Keratinocyte (primary cell): ENCODE data around the gene MAP4K2. TPM values are rescaled to one million over a fixed set of nuclear protein-coding genes. Genes with fewer than 3 reads are reported as not detected.

Experiments
- DNase-seq: peaks from one replicate; pipeline ENCODE4 v3.0.0-alpha.2; 2011; ENCODE audit warnings: low read depth, missing footprints, low spot score
- FAIRE-seq: peaks from 2 replicates; lab custom pipeline; 2011; peaks lifted over from hg19 to GRCh38; lab: Jason Lieb, UNC
- H2AFZ ChIP-seq: 2 replicates; pipeline ENCODE4 v1.6.0; 2012; ENCODE audit warnings: low read length, control low read depth, inconsistent platforms; ENCODE audit not compliant: control insufficient read depth
- H3K27ac ChIP-seq: 2 replicates; pipeline ENCODE4 v1.5.1; 2011; ENCODE audit warnings: low read length; ENCODE audit not compliant: control insufficient read depth, insufficient read depth
- H3K27me3 ChIP-seq: 3 replicates; pipeline ENCODE4 v1.6.0; 2011; ENCODE audit warnings: low read length; ENCODE audit not compliant: control insufficient read depth, insufficient read depth; ENCODE audit errors: extremely low read depth
- H3K36me3 ChIP-seq, 2 experiments: 2 replicates in 1 of 2; 3 replicates in 1 of 2; pipeline ENCODE4 v1.5.1; 2011; ENCODE audit warnings: low read length in 2 of 2, mild to moderate bottlenecking in 1 of 2; ENCODE audit not compliant: control insufficient read depth in 2 of 2, insufficient read depth in 2 of 2; ENCODE audit errors: extremely low read depth in 1 of 2
- H3K4me1 ChIP-seq: 3 replicates; pipeline ENCODE4 v1.5.1; 2011; ENCODE audit warnings: low read length; ENCODE audit not compliant: control insufficient read depth, insufficient read depth; ENCODE audit errors: extremely low read depth
- H3K4me2 ChIP-seq: 3 replicates; pipeline ENCODE4 v1.6.0; 2011; ENCODE audit warnings: low read depth, low read length; ENCODE audit not compliant: control insufficient read depth, insufficient read depth; ENCODE audit errors: extremely low read depth
- H3K4me3 ChIP-seq, 3 experiments: fragments of 200-600 bp in 1 of 3; sonication (generic) in 1 of 3; 2 replicates in 2 of 3; 3 replicates in 1 of 3; pipeline ENCODE4 v1.5.1; 2011 to 2016; ENCODE audit warnings: low read length in 3 of 3, mild to moderate bottlenecking in 3 of 3, control low read depth in 2 of 3, inconsistent platforms in 1 of 3, low read depth in 1 of 3, mixed read lengths in 1 of 3, mixed run types in 1 of 3, moderate library complexity in 1 of 3; ENCODE audit not compliant: control insufficient read depth in 2 of 3, insufficient read depth in 2 of 3; ENCODE audit errors: extremely low read depth in 1 of 3
- H3K79me2 ChIP-seq: 2 replicates; pipeline ENCODE4 v1.6.0; 2012; ENCODE audit warnings: low read length; ENCODE audit not compliant: control insufficient read depth, insufficient read depth
- H3K9ac ChIP-seq: 3 replicates; pipeline ENCODE4 v1.6.0; 2011; ENCODE audit warnings: low read length; ENCODE audit not compliant: control insufficient read depth, insufficient read depth; ENCODE audit errors: extremely low read depth
- H3K9me1 ChIP-seq: 3 replicates; pipeline ENCODE4 v1.6.0; 2011; ENCODE audit warnings: low read length; ENCODE audit not compliant: control insufficient read depth, insufficient read depth; ENCODE audit errors: extremely low read depth
- H3K9me3 ChIP-seq: 2 replicates; pipeline ENCODE4 v1.5.1; 2012; ENCODE audit warnings: low read depth, low read length; ENCODE audit not compliant: control insufficient read depth
- H4K20me1 ChIP-seq: 3 replicates; pipeline ENCODE4 v1.6.0; 2011; ENCODE audit warnings: low read length; ENCODE audit not compliant: control insufficient read depth, insufficient read depth; ENCODE audit errors: extremely low read depth
- EZH2 ChIP-seq: IDR thresholded peaks from one replicate; pipeline ENCODE4 v1.6.1; 2012; ENCODE audit warnings: inconsistent platforms, mild to moderate bottlenecking, low read length, moderate library complexity
- dilution Hi-C: fragments of 300-500 bp; cut with MboI; formaldehyde crosslinking; loops from one replicate; pipeline ENCODE4 v1.7.0; 2020; ENCODE audit warnings: low sequenced_read_pairs; ENCODE audit not compliant: extremely low pct_ligation_motif_present
- polyA plus RNA-seq, 5 experiments: library from polyadenylated mRNA; depleted of rRNA in 3 of 5; stranded (reverse) in 3 of 5; stranded (forward) in 1 of 5; unstranded in 1 of 5; fragments of >200 nt; gene quantifications; 1 replicate in 1 of 5; 2 replicates in 3 of 5; 3 replicates in 1 of 5; pipeline versions ENCODE4 v1.2.1 to v1.2.3, GENCODE V29; 2011 to 2012; ENCODE audit warnings: missing spikeins in 2 of 5, low read depth in 1 of 5, low replicate concordance in 1 of 5
- TF ChIP-seq, protein P1 (sequence below), 3 experiments: IDR thresholded peaks in 1 of 3; conservative IDR thresholded peaks in 1 of 3; optimal IDR thresholded peaks in 1 of 3; 2 replicates in 2 of 3; 3 replicates in 1 of 3; pipeline versions ENCODE3 to v1.5.1; 2011; ENCODE audit warnings: low read length in 3 of 3, mild to moderate bottlenecking in 3 of 3, moderate library complexity in 2 of 3, control low read depth in 1 of 3, inconsistent platforms in 1 of 3; ENCODE audit not compliant: insufficient read depth in 2 of 3; ENCODE audit errors: extremely low read depth in 1 of 3

The MAP4K2 gene
- polyA plus RNA-seq, 1 donor (not counting 4 experiments of a cell fraction or from before 2014, with no cell fraction given) = 6.7 TPM

DNA sequence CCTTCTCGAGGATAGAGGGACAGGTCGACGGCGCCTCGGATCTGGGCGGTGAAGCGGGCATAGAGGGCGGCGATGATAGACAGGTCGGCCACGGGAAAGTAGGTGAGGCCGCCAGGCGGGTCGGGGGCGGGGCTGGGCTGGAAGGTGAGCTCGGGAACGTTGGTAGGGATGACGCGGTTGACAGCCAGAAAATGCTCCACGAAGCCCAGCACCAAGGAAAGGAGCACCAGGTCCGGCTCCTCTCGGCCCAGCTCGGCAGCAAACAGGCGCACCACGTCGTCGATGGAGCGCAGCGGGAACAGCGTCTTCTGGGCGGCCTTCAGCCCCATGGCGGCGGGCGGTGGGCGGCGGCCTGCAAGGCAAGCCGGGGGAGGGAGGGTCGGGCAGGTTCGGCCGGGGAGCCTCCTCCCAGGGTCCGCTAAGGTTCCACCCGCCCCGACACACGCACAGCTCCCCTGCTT lies 6.8 kb upstream of the MAP4K2 start:
- FAIRE-seq (no peak), DNase-seq (peak; percentile 25)
- peak overlapping the region; percentile 72 for H3K9ac ChIP-seq
- H3K27me3 ChIP-seq = no peaks in the 10 kb centered on the region
- H3K4me1 ChIP-seq = peaks cover 9% of the 10 kb centered on the region
- H3K4me2 ChIP-seq = peak overlapping the region; percentile 92
- peaks cover 9% of the 10 kb centered on the region for H3K79me2 ChIP-seq
- no peaks in the 10 kb centered on the region for H3K9me3 ChIP-seq
- peak overlapping the region; percentile 31 for H3K27ac ChIP-seq
- TF ChIP-seq, protein P1, sequence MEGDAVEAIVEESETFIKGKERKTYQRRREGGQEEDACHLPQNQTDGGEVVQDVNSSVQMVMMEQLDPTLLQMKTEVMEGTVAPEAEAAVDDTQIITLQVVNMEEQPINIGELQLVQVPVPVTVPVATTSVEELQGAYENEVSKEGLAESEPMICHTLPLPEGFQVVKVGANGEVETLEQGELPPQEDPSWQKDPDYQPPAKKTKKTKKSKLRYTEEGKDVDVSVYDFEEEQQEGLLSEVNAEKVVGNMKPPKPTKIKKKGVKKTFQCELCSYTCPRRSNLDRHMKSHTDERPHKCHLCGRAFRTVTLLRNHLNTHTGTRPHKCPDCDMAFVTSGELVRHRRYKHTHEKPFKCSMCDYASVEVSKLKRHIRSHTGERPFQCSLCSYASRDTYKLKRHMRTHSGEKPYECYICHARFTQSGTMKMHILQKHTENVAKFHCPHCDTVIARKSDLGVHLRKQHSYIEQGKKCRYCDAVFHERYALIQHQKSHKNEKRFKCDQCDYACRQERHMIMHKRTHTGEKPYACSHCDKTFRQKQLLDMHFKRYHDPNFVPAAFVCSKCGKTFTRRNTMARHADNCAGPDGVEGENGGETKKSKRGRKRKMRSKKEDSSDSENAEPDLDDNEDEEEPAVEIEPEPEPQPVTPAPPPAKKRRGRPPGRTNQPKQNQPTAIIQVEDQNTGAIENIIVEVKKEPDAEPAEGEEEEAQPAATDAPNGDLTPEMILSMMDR (optimal IDR thresholded peaks at IDR 0.05 in 1 of 3, IDR thresholded peaks at IDR 0.05 in 1 of 3, conservative IDR thresholded peaks at IDR 0.05 in 1 of 3; ENCODE audit: extremely low read depth in 1 of 3, insufficient read depth in 2 of 3, low read length in 3 of 3) = no peak
- TF ChIP-seq EZH2 = no peak
- H3K36me3 ChIP-seq = peaks cover 13 to 27% of the 10 kb centered on the region in 2 experiments
- dilution Hi-C loops = no loop called here
- no peaks in the 10 kb centered on the region for H3K9me1 ChIP-seq
- H4K20me1 ChIP-seq = no peaks in the 10 kb centered on the region
- peak overlapping the region; percentile 80 for H2AFZ ChIP-seq
- peak overlapping the region; percentile 80 to 97 (median 83) for H3K4me3 ChIP-seq

GRCh38 chr11:64805481-64805880 lies 2.5 kb upstream of the MAP4K2 start:
- dilution Hi-C loops = no loop called here
- Histone ChIP-seq H3K79me2 (peaks cover 9% of the 10 kb centered on the region), H2AFZ (no peak overlapping the region), H3K9me3 (no peaks in the 10 kb centered on the region), H3K9me1 (no peaks in the 10 kb centered on the region), H3K4me2 (no peak overlapping the region), H3K36me3 (peaks cover 16 to 28% of the 10 kb centered on the region in 2 experiments), H3K4me1 (peaks cover 20% of the 10 kb centered on the region), H3K27ac (no peak overlapping the region), H3K4me3 (no peak overlapping the region), H3K9ac (no peak overlapping the region), H3K27me3 (no peaks in the 10 kb centered on the region), H4K20me1 (no peaks in the 10 kb centered on the region)
- DNase-seq (no peak), FAIRE-seq (no peak)
- TF ChIP-seq, protein P1 (optimal IDR thresholded peaks at IDR 0.05 in 1 of 3, IDR thresholded peaks at IDR 0.05 in 1 of 3, conservative IDR thresholded peaks at IDR 0.05 in 1 of 3; ENCODE audit: extremely low read depth in 1 of 3, insufficient read depth in 2 of 3, low read length in 3 of 3) = no peak
- no peak for TF ChIP-seq EZH2
